HG02763 (cell line): ENCODE results near the gene ZNF345.
A peak's percentile ranks its signal among the peaks of the same experiment; 100 is the strongest.

Experiments
- ATAC-seq: cut with Tn5 transposase; IDR thresholded peaks from one replicate; pipeline ENCODE4 v1.9.1; 2021; ENCODE audit warnings: mild to moderate bottlenecking, moderate library complexity; ENCODE audit not compliant: unreplicated experiment

ZNF345 gene

DNA sequence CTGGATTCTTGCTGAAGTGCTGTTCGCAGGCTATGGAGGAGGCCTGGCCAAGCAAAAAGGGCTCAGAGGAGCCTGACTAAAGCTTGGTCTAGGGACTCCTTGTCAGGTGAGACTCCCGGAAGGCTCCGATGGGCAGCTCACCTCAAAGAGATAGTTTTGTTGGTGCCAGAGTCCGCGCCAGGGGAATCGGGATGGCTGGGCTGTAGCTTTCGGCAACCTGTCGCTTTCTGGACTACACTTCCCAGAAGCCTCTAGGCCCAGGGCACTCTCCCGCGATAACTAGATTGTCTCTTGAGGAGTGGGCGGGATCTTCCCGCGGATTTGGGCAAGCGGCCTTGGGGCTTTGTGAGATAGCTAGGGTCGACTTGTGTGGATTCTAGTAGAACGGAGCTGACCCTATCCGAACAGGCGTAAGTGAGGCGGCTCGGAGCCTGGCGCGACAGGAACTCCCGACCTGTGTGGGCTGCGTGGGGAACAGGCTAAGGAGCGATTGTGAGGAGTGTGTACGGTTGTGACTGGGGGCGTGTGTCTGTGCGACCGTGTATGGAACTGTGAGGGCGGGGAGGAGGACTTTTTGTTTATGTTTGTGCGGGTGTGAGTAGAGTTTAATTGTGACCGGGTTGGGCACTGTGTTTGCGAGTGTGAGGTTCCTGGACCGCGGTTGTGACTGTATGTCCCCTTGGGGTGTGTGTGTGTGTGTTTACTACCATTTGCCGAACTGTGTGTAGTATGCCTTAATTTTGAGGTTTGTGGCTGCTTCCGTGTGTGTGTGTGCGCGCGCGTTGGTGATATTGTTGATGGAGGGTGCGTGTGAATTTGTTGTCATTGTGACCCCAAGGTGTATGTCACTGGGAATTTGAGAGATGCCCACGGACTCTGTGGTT, at the start of gene ZNF345:
ZNF345 (plus strand) TSS at position 318 of the 884 bp plus-strand sequence. CDS start 25,955 bp downstream, outside the sequence.
- peak; percentile 83 for ATAC-seq

DNA sequence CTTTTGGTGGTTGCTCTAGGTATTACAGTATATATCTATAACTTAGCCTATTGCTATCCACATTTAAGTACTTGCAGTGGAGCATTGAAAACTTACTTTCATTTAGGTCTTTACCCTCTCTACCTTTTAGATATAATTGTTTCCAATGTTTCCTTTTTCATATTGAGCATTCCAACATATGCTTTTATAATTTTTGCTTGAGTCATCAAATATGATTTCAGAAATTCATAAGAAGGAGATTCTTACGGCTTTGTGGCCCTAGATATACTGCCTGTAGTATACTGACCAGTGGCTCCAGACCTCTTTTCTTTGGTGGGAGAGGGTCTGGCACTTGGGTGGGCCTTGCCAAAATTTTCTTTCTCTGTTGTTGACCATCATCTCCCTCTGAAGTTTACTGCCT, 45.3 kb upstream of the ZNF345 start:
- ATAC-seq, result no peak

DNA sequence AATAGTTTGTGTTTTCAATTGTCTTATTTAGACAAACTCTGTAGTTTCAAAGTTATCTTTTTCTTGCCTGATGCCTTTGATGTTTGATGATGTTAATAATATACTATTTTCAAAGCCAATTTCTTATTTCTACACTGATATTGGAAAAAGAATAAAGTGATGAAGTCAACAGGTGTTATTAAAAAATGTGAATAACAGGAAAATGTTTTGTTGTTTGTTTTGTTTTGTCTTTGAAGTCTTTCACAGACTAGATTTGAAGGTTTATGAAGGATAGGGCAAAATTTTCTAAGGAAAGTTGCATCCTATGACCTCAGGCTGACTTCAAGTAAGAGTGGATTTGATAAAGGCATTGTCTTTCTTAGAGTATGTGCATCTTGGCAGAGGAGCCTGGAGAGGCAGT, 43.6 kb upstream of the ZNF345 start:
- no peak for ATAC-seq

DNA sequence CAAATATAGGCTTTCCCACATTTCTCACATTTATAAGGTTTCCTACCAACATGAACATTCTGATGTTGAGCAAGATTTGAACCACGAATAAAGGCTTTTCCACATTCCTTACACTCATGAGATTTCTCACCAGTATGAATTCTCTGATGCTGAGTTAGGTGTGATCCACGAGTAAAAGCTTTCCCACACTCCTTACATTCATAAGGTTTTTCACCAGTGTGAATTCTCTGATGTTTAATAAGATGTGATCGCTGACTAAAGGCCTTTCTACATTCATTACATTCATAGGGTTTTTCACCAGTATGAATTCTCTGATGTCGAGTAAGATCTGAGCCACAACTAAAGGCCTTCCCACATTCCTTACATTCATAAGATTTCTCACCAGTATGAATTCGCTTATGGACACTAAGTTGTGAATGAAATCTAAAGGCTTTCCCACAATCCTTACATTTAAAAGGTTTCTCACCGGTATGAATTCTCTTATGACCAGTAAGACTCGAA, 31.5 kb upstream of the ZNF345 start:
- ATAC-seq, result no peak

DNA sequence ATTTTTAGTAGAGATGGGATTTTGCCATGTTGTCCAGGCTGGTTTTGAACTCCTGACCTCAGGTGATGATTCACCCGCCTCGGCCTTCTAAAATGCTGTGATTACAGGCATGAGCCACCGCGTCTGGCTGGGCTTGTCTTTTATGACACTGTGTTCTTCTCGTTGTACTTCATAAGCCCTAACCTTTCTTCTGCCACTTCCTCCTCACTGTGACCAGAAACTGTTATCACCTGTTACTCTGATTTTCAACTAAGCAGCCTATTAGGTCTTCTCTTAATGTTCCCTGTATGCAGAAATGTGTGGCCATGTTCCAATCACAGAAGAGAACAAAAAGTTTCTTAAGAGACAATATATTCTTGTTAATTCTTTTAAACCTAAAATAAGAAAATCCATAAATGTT, 28.9 kb upstream of the ZNF345 start:
- no peak for ATAC-seq

DNA sequence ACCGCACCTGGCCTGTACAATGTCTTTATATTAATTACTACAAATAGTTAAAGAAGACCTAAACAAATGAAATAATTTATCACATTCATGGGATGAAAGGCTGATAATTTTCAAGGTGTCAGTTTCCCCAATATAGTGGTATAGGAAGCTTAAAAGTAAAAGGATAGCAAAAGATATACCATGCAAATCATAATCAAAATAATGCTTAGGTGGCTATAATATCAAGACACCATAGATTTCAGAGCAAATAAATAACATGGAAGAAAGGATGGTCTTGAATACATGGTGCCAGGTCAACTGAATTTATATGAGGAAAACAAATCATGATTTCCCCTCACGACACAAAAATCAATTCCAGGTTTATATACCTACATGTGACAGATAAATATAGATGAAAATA, 17.2 kb upstream of the ZNF345 start:
- ATAC-seq, result no peak

DNA sequence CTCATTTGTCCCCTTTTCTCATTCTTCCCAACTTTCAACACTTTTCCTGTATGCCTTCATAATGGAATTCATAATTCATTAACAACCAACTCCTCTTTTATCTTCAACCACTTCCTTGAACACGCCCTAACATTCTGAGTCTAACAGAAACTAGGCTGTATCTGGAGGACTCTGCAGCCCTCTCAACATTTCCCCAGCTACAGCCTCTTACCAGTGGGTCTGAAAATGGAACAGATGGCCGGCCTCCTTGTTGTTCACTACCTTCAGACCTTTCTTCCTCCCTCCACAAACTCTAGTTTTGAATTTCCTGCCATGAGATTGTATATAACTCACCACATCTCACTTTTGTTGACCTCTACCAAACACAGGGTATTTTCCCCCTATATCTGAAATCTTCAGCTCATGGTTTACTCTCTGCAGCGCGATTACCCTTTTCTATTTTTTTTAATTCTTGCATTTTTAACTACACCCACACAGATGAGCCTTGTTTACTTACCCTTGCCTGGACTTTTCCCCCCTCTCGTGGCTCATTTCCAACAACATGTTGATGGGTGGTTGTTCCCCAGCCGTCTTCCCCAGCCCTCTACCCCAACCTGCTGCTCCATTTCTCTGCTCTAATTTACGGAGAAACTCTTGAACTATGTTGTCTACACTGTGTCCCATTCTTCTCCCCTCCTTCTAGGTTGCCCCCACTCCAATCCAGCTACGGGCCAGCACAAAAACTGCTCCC, 13.3 kb upstream of the ZNF345 start:
- ATAC-seq, result peak; percentile 14

DNA sequence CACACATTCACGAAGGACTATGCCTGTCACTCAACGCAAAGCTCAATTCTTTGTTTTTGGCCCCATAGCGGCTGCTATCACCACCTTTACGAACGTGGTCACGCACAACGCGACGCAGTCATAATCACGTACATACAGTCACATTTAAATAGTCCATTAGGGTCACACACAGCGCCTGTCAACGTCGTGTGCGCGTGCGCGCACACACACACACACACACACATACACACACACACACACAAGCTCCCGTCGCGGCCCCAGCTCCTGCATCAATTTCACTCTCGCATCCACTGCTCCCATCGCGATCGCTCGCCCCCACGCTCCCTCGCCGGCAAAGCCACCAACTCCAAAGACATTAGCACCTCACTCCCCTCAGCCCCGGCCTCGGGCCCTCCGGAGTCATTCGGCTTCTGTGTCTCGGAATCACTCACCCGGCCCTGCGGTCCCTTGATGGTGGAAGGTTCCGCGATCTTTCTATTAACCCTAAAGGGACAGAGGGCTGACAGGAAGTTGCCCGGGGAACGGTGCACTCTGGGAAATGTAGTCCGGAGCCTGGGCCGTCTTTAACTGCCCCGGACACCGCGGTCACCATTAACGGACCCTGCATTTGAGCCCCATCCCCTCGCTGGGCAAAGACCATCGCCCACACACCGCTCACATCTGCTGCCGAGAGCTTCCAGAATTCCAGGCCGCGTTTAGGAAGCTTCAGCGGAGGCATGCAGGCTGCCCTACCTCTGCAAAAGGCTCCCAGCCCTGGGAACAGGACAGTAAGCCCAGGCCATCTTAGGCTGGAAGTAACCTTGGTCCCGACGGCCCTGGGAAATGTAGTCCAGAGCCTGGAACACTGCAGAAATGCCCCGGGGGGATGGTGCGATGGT, 12.5 kb upstream of the ZNF345 start, which contains the start of gene ZNF790:
ZNF790 (minus strand) TSS at position 482 of the 878 bp plus-strand sequence. CDS start 12,768 bp downstream, outside the sequence.
- ATAC-seq, result peak; percentile 89

DNA sequence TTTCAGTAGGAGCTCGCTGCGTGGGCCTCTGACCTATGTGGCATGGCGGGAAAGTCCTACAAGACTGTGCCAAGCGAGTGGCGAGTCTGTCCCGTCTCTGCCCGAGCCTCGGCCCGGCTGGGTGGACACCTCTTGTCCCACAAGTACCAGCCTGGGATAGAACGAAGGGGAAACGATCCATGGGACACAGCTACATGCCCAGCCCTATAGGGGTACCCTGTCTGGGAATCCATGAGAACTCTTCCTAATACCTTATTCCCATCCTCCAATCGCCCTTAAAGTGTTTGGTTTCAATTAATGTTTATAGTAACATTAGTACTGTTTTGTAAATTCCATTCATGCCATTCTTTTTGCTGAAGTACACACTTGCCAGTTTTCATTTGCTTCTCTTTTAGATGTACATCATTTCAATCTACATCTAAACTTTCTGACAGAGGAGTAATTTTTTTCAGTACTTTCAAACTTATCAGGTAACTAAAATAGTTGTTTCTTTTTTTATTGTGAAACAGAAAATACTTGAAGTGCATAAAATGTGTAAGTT, 11.8 kb upstream of the ZNF345 start:
- no peak for ATAC-seq

DNA sequence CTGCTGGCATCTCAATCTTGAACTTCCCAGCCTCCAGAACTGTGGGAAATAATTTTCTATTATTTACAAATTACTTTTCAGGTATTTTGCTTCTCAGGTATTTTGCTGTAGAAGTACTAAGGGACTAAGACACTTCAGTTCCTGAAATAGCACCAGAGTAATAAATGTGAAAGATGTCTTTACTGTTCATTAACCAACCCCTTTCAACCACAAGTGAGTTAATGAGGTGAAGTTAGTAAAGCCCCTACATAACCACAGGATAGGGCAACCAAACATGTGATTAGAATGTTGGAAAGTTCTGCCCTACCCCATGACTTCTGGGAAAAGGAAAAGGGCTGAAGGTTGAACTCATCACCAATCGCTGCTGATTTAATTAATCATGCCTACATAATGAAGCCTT, 2.7 kb upstream of the ZNF345 start:
- ATAC-seq, result no peak

DNA sequence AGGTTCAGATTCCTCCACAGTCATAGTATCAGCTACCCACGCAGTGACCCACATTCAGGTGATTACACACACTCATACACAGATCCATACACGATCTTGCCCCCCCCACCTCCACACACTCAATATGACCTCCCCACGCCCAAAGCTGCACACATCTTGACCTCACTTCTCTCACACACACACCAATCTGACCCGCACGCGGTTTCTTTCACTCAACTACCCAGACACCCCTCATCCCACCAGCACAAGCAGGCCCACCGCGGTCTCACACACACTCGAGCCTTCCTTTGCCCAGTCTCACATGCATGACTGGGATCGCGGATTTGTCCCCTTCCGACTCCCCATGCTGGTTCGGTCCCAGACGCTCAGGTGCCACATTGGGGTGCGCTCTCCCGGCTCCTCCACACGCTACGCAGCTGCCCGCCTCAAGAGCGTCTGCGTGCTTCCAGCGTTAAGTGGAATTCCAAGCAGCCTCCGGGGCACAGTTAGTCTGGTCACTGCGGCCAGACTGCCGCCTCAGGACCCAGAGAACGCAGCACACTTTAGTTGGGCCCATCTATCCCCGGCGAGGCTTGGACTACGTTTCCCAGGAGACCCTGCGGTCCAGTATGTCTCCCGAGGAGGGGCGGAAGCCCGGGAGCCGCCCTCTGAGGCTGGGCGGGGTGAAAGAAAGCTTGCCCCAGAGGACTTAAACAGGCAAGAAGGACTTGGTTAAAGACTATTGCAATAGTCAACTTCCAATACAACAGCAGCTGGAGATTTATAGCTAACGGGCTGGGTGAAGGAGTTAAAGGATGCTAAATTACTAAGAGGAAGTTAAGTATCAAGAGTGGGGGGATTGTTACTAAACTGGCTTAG, 746 bp upstream of the ZNF345 start:
- peak; percentile 74 for ATAC-seq

DNA sequence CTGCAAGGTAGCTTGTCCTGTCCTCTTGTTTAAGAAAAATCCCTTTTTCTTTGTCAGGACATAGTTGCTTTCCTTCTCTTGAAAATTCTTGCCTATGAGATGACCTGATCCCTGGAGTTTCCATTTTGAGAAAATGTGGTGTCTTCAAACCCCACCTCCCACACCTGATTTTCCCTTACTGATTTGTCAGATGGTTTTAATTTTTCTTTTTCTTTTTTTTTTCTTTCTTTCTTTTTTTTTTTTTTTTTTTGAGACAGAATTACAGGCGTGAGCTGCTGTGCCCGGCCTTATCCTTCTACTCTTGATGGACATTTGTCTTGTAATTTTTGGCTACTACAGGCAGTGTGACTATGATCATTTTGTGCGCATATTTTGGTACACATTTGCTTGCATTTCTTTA, 1.2 kb downstream of the ZNF345 start:
- no peak for ATAC-seq

DNA sequence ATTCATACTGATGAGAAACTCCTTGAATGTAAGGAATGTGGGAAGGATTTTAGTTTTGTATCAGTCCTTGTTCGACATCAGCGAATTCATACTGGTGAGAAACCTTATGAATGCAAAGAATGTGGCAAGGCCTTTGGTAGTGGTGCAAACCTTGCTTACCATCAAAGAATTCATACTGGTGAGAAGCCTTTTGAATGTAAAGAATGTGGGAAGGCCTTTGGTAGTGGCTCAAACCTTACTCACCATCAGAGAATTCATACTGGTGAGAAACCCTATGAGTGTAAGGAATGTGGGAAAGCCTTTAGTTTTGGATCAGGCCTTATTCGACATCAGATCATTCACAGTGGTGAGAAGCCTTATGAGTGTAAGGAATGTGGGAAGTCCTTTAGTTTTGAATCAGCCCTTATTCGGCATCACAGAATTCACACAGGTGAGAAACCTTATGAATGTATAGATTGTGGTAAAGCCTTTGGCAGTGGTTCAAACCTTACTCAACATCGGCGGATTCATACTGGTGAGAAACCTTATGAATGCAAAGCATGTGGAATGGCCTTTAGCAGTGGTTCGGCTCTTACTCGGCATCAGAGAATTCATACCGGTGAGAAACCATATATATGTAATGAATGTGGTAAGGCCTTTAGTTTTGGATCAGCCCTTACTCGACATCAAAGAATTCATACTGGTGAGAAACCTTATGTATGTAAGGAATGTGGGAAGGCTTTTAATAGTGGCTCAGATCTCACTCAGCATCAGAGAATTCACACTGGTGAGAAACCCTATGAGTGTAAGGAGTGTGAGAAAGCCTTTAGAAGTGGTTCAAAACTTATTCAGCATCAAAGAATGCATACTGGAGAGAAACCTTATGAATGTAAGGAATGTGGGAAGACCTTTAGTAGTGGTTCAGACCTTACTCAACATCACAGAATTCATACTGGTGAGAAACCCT, 26.6 kb downstream of the ZNF345 start:
- no peak for ATAC-seq

DNA sequence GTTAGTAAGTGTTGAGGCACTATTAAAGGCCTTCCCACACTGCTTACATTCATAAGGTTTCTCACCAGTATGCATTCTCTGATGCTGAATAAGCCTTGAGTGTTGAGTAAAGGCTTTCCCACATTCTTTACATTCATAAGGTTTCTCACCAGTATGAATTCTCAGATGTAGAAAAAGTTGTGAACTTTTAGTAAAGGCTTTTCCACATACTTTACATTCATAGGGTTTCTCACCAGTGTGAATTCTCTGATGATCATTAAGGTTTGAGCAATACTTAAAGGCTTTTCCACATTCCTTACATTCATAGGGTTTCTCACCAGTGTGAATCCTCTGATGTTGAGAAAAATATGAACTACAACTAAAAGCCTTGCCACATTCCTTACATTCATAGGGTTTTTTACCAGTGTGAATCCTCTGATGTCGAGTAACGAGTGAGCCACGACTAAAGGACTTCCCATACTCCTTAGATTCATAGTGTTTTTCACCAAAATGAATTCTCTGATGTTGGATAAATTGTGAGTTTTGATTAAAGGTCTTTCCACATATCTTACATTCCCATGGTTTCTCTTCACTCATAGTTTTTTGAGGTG, 41.2 kb downstream of the ZNF345 start:
- no peak for ATAC-seq

DNA sequence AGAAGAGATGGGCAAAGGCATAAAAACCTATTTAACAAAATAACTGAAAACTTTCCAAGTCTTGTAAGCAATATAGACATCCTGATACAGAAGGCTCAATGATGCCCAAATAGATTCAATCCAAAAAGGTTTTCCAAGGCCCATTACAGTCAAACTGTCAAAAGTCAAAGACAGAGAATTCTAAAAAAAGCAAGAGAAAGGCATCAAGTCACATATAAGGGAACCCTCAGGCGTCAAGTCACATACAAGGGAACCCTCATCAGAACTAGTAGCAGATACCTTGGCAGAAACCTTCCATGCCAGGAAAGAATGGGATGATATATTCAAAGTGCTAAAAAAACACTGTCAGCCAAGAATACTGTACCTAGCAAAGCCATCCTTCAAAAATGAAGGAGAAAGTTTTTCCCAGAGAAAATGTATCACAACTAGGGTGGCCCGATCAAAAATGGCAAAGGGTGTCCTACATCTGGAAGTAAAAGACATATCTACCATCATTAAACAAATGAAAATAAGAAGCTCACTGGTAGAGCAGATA, 44.2 kb downstream of the ZNF345 start:
- ATAC-seq, result no peak

DNA sequence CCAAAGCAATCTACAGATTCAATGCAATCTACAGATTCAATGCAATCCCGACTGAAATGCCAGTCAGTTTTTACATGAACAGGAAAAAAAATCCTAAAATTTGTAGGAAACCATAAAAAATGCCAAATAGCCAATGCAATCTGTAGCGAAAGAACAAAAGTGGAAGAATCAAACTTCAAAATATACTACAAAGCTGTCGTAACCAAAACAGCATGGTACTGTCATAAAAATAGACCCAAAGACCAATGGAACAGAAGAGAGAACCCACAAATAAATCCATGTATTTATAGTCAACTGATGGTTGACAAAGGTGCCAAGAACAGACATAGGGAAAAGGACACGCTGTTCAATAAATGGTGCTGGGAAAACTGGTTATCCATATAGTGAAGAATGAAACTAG, 47.7 kb downstream of the ZNF345 start:
- no peak for ATAC-seq

DNA sequence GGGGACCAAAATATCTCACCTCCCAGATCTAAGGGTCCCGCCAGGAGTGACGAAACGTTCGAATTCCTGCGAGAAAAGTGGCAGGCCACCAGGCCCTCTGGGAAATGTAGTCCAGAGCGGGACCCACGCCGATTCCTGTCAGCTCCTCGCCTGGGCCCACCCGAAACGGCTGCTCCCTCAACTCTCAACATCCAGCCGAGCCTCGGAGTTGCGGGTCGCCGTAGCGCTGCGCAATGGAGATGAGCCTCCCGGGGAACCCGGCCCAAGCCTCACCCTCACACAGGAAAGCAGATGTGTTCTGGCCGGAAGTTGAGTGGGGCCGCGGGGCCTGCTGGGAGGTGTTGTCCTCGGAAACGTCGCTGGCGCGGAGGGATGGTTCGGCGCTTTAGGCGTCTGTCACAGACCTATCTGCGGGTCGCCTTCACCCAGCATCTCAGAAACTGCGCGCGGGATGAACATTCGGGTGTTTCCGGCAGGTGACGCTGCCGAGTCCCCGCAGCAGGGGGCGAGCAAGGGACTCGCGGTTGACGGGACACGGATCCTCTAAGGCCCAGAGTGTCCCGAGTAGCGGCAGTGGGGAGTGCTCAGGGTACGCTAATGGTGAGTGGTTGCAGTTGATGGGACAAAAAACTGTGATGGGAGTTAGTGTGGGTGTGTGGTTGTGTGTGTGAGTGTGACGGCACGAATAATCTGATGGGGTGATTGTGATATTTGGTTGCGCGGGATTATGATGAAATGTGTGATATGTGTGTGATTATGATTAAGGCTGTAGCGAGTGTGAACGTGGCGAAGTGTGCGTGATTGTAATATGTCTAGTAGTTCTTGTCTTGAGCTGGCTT, 65.5 kb downstream of the ZNF345 start, which contains the start of the genes ZNF568 and ZNF829:
ZNF568 (plus strand) TSS at position 341 of the 839 bp plus-strand sequence. CDS start 6,439 bp downstream, outside the sequence.
ZNF829 (minus strand) TSS at position 300 of the 839 bp plus-strand sequence. CDS start 1,124 bp downstream, outside the sequence.
- ATAC-seq, result peak; percentile 88
